AG20443 (cell line): ENCODE results near the gene ERFL.

ENCODE experiments used
- DNase-seq: peaks from one replicate; pipeline ENCODE4 v3.0.0; 2012; ENCODE audit warnings: low spot score, mixed read lengths

ERFL gene

GRCh38 chr19:41859618-41860418 is 68.4 kb downstream of the ERFL start, which contains the start of gene RPS19:
RPS19 (plus strand) TSS chr19:41860255; CDS start chr19:41860775, 520 bp downstream.
- peak; percentile 97 for DNase-seq

GRCh38 chr19:41859213-41859617 is 69.0 kb downstream of the ERFL start:
- DNase-seq, result no peak
